Measurements from ENCODE around the gene DOCK2.

Gene DOCK2

DNA sequence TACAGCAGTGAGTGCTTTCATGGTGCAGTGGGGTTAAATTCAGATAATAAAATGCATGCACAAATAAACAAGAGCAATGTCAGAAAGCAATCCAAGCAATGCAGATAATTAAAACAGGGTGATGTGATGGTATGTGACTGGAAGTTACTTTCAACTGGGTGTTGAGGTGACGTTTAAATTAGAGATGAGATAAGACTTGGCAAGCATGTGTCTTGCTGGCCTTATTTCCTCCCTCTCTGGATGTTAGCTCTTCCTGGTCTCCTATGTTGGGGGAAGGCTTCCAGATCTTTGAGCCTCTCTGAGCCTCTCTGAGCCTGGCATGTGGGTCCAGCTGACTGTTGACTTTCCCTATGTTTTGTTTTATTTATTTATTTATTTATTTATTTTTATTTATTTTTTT is 54.4 kb downstream of the DOCK2 start:
- H3K9me3 ChIP-seq (replicated peaks in 1 of 2; ENCODE audit: control insufficient read depth in 2 of 2, insufficient read depth in 1 of 2, low read depth in 1 of 2, low read length in 2 of 2): no peaks in the 10 kb centered on the region
- no peak overlapping the region for H2BK5ac ChIP-seq (ENCODE audit: low read length)
- no peak overlapping the region for H2BK12ac ChIP-seq (ENCODE audit: low read length)
- H3K4me2 ChIP-seq (ENCODE audit: insufficient read depth, low read length, poor library complexity, severe bottlenecking): no peak overlapping the region
- H3K4me3 ChIP-seq (ENCODE audit: low read length in 2 of 2): no peak overlapping the region
- no peak overlapping the region for H2AFZ ChIP-seq (ENCODE audit: low read length)
- no peaks in the 10 kb centered on the region for H3K27me3 ChIP-seq (ENCODE audit: control insufficient read depth in 3 of 3, insufficient read depth in 3 of 3, low read depth in 1 of 3, low read length in 3 of 3)
- no peaks in the 10 kb centered on the region for H3K36me3 ChIP-seq (replicated peaks in 1 of 2; ENCODE audit: control insufficient read depth in 2 of 2, insufficient read depth in 2 of 2, low read length in 2 of 2)
- no peak overlapping the region for H3K9ac ChIP-seq (ENCODE audit: low read depth, low read length, poor library complexity)
- no peak for DNase-seq (ENCODE audit: low spot score)
- no peak overlapping the region for H3K14ac ChIP-seq (ENCODE audit: low read length)
- H3K4me1 ChIP-seq (ENCODE audit: control insufficient read depth in 2 of 2, insufficient read depth in 1 of 2, low read depth in 1 of 2, low read length in 2 of 2): peaks cover 0 to 1% of the 10 kb centered on the region in 2 donors
- H4K8ac ChIP-seq (ENCODE audit: low read depth, low read length): no peak overlapping the region
- H3K27ac ChIP-seq (replicated peaks; ENCODE audit: low read length): no peak overlapping the region
- no peak overlapping the region for H4K91ac ChIP-seq (ENCODE audit: low read depth, low read length, poor library complexity)
- no peak overlapping the region for H2BK15ac ChIP-seq (ENCODE audit: low read length)
- no peaks in the 10 kb centered on the region for H3K79me1 ChIP-seq (ENCODE audit: low read depth, low read length)
- H3K4ac ChIP-seq (ENCODE audit: low read length): no peak overlapping the region
- H3K23ac ChIP-seq (ENCODE audit: low read depth, low read length, poor library complexity): no peak overlapping the region
- H3K18ac ChIP-seq (ENCODE audit: low read length): no peak overlapping the region
- H2BK120ac ChIP-seq (ENCODE audit: low read depth, low read length): no peak overlapping the region
- WGBS, 2 donors (ENCODE audit: extremely low coverage in 2 of 2, insufficient read length in 2 of 2, insufficient replicate concordance in 1 of 2): no CpG with 5 or more reads among the region's 1 CpG
- H2AK5ac ChIP-seq (ENCODE audit: low read depth, low read length): no peak overlapping the region

DNA sequence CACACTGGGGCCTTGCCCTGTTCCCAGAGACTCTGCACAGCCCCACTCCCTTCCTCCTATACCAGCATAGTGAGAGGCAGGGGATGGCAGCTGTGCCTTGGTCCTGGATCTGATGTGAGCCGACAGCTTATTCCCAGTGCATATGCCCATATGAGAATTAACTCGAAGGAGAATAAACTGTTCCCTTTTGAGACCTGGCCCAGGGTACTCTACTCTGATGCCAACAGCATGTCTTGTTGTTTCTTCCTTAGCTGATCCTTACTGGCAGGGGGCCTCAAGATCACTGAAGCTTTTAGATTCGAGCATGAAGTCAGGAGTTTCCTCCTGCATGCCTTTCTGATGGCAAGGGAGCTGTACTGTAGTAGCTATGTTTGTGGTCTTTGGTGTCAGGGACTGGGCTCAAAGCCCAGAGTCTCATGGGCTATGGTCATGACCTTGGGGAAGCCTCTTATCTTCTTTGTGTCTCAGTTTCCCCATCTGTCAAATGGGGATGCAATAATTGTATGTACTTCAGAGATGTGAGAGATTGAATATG is 57.1 kb downstream of the DOCK2 start:
- WGBS, 2 donors (ENCODE audit: extremely low coverage in 2 of 2, insufficient read length in 2 of 2, insufficient replicate concordance in 1 of 2): no CpG with 5 or more reads among the region's 3 CpGs
- Histone ChIP-seq H3K18ac (ENCODE audit: low read length) (no peak overlapping the region), H3K9me3 (replicated peaks in 1 of 2; ENCODE audit: control insufficient read depth in 2 of 2, insufficient read depth in 1 of 2, low read depth in 1 of 2, low read length in 2 of 2) (no peaks in the 10 kb centered on the region), H2BK15ac (ENCODE audit: low read length) (no peak overlapping the region), H3K23ac (ENCODE audit: low read depth, low read length, poor library complexity) (no peak overlapping the region), H2BK5ac (ENCODE audit: low read length) (no peak overlapping the region), H2AFZ (ENCODE audit: low read length) (no peak overlapping the region), H3K4ac (ENCODE audit: low read length) (peak overlapping the region; percentile 47), H3K27ac (replicated peaks; ENCODE audit: low read length) (no peak overlapping the region), H3K9ac (ENCODE audit: low read depth, low read length, poor library complexity) (no peak overlapping the region), H3K36me3 (replicated peaks in 1 of 2; ENCODE audit: control insufficient read depth in 2 of 2, insufficient read depth in 2 of 2, low read length in 2 of 2) (no peaks in the 10 kb centered on the region), H3K4me1 (ENCODE audit: control insufficient read depth in 2 of 2, insufficient read depth in 1 of 2, low read depth in 1 of 2, low read length in 2 of 2) (no peaks in the 10 kb centered on the region), H2BK12ac (ENCODE audit: low read length) (no peak overlapping the region), H3K14ac (ENCODE audit: low read length) (no peak overlapping the region), H2AK5ac (ENCODE audit: low read depth, low read length) (no peak overlapping the region), H3K4me3 (ENCODE audit: low read length in 2 of 2) (no peak overlapping the region), H4K8ac (ENCODE audit: low read depth, low read length) (no peak overlapping the region), H4K91ac (ENCODE audit: low read depth, low read length, poor library complexity) (no peak overlapping the region), H3K27me3 (ENCODE audit: control insufficient read depth in 3 of 3, insufficient read depth in 3 of 3, low read depth in 1 of 3, low read length in 3 of 3) (peaks cover 0 to 6% (median 0%) of the 10 kb centered on the region in 3 experiments), H2BK120ac (ENCODE audit: low read depth, low read length) (no peak overlapping the region), H3K4me2 (ENCODE audit: insufficient read depth, low read length, poor library complexity, severe bottlenecking) (no peak overlapping the region), H3K79me1 (ENCODE audit: low read depth, low read length) (no peaks in the 10 kb centered on the region)
- no peak for DNase-seq (ENCODE audit: low spot score)

DNA sequence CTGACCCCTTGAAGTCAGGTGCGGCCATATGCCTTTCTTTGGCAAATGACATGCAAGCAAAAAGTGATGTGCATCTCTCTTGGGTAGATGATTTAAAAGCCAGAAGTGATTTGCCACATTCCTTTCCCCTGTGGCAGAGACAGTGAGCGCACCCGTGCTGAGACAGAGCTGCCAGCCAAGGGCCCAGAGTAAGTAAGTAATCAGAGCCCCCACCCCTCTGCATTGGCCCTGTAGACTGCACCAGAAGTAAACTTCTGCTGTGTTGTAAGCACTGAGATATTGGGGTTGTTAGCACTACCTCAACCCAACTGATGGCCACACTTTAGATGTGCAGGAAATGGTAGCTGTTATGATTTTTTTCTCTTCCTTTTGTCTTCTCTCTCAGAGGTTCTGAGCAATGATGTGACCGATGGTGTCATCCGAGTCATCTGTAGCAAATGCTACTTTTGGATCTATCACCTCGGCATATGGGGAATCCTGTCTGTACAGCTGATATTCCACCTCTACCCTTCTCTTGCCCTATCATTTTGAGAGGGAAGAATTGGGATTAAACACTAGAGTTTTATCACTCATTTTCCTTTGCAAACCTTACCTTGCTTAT is 58.0 kb downstream of the DOCK2 start:
- Histone ChIP-seq H2BK5ac (ENCODE audit: low read length) (no peak overlapping the region), H4K91ac (ENCODE audit: low read depth, low read length, poor library complexity) (no peak overlapping the region), H3K9ac (ENCODE audit: low read depth, low read length, poor library complexity) (no peak overlapping the region), H3K4me3 (ENCODE audit: low read length in 2 of 2) (no peak overlapping the region), H3K4me1 (ENCODE audit: control insufficient read depth in 2 of 2, insufficient read depth in 1 of 2, low read depth in 1 of 2, low read length in 2 of 2) (no peaks in the 10 kb centered on the region), H3K18ac (ENCODE audit: low read length) (no peak overlapping the region), H4K8ac (ENCODE audit: low read depth, low read length) (no peak overlapping the region), H3K23ac (ENCODE audit: low read depth, low read length, poor library complexity) (no peak overlapping the region), H3K4me2 (ENCODE audit: insufficient read depth, low read length, poor library complexity, severe bottlenecking) (no peak overlapping the region), H2BK12ac (ENCODE audit: low read length) (no peak overlapping the region), H2AFZ (ENCODE audit: low read length) (no peak overlapping the region), H3K27me3 (ENCODE audit: control insufficient read depth in 3 of 3, insufficient read depth in 3 of 3, low read depth in 1 of 3, low read length in 3 of 3) (peaks cover 0 to 6% (median 0%) of the 10 kb centered on the region in 3 experiments), H2BK120ac (ENCODE audit: low read depth, low read length) (no peak overlapping the region), H3K4ac (ENCODE audit: low read length) (no peak overlapping the region), H2BK15ac (ENCODE audit: low read length) (no peak overlapping the region), H3K14ac (ENCODE audit: low read length) (no peak overlapping the region), H3K9me3 (replicated peaks in 1 of 2; ENCODE audit: control insufficient read depth in 2 of 2, insufficient read depth in 1 of 2, low read depth in 1 of 2, low read length in 2 of 2) (no peaks in the 10 kb centered on the region), H3K27ac (replicated peaks; ENCODE audit: low read length) (no peak overlapping the region), H3K79me1 (ENCODE audit: low read depth, low read length) (no peaks in the 10 kb centered on the region), H3K36me3 (replicated peaks in 1 of 2; ENCODE audit: control insufficient read depth in 2 of 2, insufficient read depth in 2 of 2, low read length in 2 of 2) (no peaks in the 10 kb centered on the region), H2AK5ac (ENCODE audit: low read depth, low read length) (no peak overlapping the region)
- WGBS, 2 donors (ENCODE audit: extremely low coverage in 2 of 2, insufficient read length in 2 of 2, insufficient replicate concordance in 1 of 2): no CpG with 5 or more reads among the region's 6 CpGs
- DNase-seq (ENCODE audit: low spot score): no peak

DNA sequence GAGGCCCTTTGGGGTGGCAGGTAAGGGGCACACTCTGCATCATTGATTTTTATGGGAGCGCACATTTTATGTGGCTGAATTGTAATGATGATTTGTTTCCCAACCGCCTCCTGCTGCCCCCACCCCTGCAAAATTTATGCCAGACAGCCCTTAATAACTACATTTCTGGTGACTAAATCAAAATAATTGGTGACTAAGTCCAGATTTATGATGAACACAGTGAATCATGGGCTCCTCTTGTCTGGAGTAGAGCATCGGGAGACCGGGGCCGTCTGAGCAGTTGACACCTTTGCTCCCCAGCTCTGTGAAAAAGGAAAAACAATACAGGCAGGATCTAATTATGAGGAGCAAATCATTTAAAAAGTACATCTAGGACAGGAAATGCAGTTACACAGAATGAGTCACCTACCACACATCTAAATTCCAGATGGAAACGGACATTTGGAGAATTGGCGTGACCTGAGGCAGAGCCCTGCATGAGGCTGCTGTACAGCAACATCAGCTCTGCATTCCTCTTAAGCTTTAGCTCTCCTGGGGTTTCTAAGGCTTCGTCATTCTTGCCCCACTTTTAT is 58.9 kb downstream of the DOCK2 start:
- no peak overlapping the region for H2BK5ac ChIP-seq (ENCODE audit: low read length)
- no peak overlapping the region for H3K14ac ChIP-seq (ENCODE audit: low read length)
- H3K9me3 ChIP-seq (replicated peaks in 1 of 2; ENCODE audit: control insufficient read depth in 2 of 2, insufficient read depth in 1 of 2, low read depth in 1 of 2, low read length in 2 of 2): no peaks in the 10 kb centered on the region
- H2BK120ac ChIP-seq (ENCODE audit: low read depth, low read length): no peak overlapping the region
- H2AK5ac ChIP-seq (ENCODE audit: low read depth, low read length): no peak overlapping the region
- peaks cover 0 to 6% (median 0%) of the 10 kb centered on the region in 3 experiments for H3K27me3 ChIP-seq (ENCODE audit: control insufficient read depth in 3 of 3, insufficient read depth in 3 of 3, low read depth in 1 of 3, low read length in 3 of 3)
- no peak overlapping the region for H3K9ac ChIP-seq (ENCODE audit: low read depth, low read length, poor library complexity)
- H3K4me3 ChIP-seq (ENCODE audit: low read length in 2 of 2): no peak overlapping the region
- no CpG with 5 or more reads among the region's 8 CpGs for WGBS, 2 donors (ENCODE audit: extremely low coverage in 2 of 2, insufficient read length in 2 of 2, insufficient replicate concordance in 1 of 2)
- H2BK15ac ChIP-seq (ENCODE audit: low read length): no peak overlapping the region
- no peak overlapping the region for H2BK12ac ChIP-seq (ENCODE audit: low read length)
- H3K4me1 ChIP-seq (ENCODE audit: control insufficient read depth in 2 of 2, insufficient read depth in 1 of 2, low read depth in 1 of 2, low read length in 2 of 2): no peaks in the 10 kb centered on the region
- H4K8ac ChIP-seq (ENCODE audit: low read depth, low read length): no peak overlapping the region
- no peak overlapping the region for H3K4ac ChIP-seq (ENCODE audit: low read length)
- H4K91ac ChIP-seq (ENCODE audit: low read depth, low read length, poor library complexity): no peak overlapping the region
- no peak overlapping the region for H3K27ac ChIP-seq (replicated peaks; ENCODE audit: low read length)
- H3K79me1 ChIP-seq (ENCODE audit: low read depth, low read length): no peaks in the 10 kb centered on the region
- H3K23ac ChIP-seq (ENCODE audit: low read depth, low read length, poor library complexity): no peak overlapping the region
- no peak overlapping the region for H2AFZ ChIP-seq (ENCODE audit: low read length)
- DNase-seq (ENCODE audit: low spot score): no peak
- H3K36me3 ChIP-seq (replicated peaks in 1 of 2; ENCODE audit: control insufficient read depth in 2 of 2, insufficient read depth in 2 of 2, low read length in 2 of 2): no peaks in the 10 kb centered on the region
- H3K18ac ChIP-seq (ENCODE audit: low read length): no peak overlapping the region
- no peak overlapping the region for H3K4me2 ChIP-seq (ENCODE audit: insufficient read depth, low read length, poor library complexity, severe bottlenecking)

Data from neuronal stem cell (in vitro differentiated cells).